ENCODE data around the gene C5orf34. TPM values are rescaled to one million over a fixed set of nuclear protein-coding genes. Genes with fewer than 3 reads are reported as not detected.
"Not testable (repeated sequence)": the region's sequence is repeated elsewhere in the genome, so short reads cannot be mapped to it uniquely, and the experiment has no call there.

C5orf34 gene
- total RNA-seq, 2 donors from 2014 or later, result 1.5 to 4.5 TPM

- no peak for DNase-seq (ENCODE audit: low spot score)
- 23% methylated on average over 2 of the region's 2 CpGs for WGBS
- TF ChIP-seq POLR2AphosphoS5 (IDR thresholded peaks at IDR 0.05) (no peak), CTCF (IDR thresholded peaks at IDR 0.05) (no peak), POLR2A (IDR thresholded peaks at IDR 0.05) (no peak)
These were observed 45.2 kb upstream of the C5orf34 start for GRCh38 chr5:43560128-43560527.

GRCh38 chr5:43556857-43557542 is 42.1 kb upstream of the C5orf34 start, which contains the start of gene PAIP1:
Gene PAIP1, minus strand, starts transcription at chr5:43557077. Its CDS starts 231 bp downstream, at chr5:43556846.
- TF ChIP-seq POLR2AphosphoS5 (IDR thresholded peaks at IDR 0.05) (no peak), POLR2A (IDR thresholded peaks at IDR 0.05) (peak; percentile 22), CTCF (IDR thresholded peaks at IDR 0.05) (peak; percentile 48 to 71 (median 55))
- no peaks in the 10 kb centered on the region for H3K36me3 ChIP-seq
- no peaks in the 10 kb centered on the region for H3K9me3 ChIP-seq
- no peaks in the 10 kb centered on the region for H3K4me1 ChIP-seq (replicated peaks)
- peak; percentile 73 for DNase-seq (ENCODE audit: low spot score)
- peak within 1 kb of the TSS; percentile 70 to 85 for H3K4me3 ChIP-seq
- peak within 1 kb of the TSS; percentile 93 to 97 for H3K27ac ChIP-seq
- no peaks in the 10 kb centered on the region for H3K27me3 ChIP-seq (replicated peaks; ENCODE audit: insufficient read depth)
- intact Hi-C loops (cut with DNase I), result loop anchor here (1.0 to 5.0 kb wide), 3 partner anchors 16 to 46 kb away; partner anchors contain the start of genes C5orf34 and NNT
- WGBS, result under 1% methylated on average over 43 of the region's 79 CpGs

More at GRCh38 chr5:43560128-43560527, 45.2 kb upstream of the C5orf34 start:
- Histone ChIP-seq H3K4me3 (no peak overlapping the region), H3K4me1 (replicated peaks) (no peaks in the 10 kb centered on the region), H3K27ac (no peak overlapping the region), H3K36me3 (no peaks in the 10 kb centered on the region), H3K27me3 (replicated peaks; ENCODE audit: insufficient read depth) (no peaks in the 10 kb centered on the region), H3K9me3 (no peaks in the 10 kb centered on the region)
- intact Hi-C loops (cut with DNase I), result no loop called here

- intact Hi-C loops (cut with DNase I), result loop anchor here (2.0 to 5.0 kb wide), 2 partner anchors 16 to 39 kb away; partner anchors contain the start of gene C5orf34
- not testable (repeated sequence) for H3K4me1 ChIP-seq (replicated peaks); H3K27me3 ChIP-seq (replicated peaks; ENCODE audit: insufficient read depth); H3K9me3 ChIP-seq; H3K36me3 ChIP-seq; DNase-seq (ENCODE audit: low spot score)
- Histone ChIP-seq H3K27ac (peak overlapping the region; percentile 93 to 97), H3K4me3 (peak overlapping the region; percentile 70 to 85)
- 2% methylated on average over 24 of the region's 30 CpGs for WGBS
These were observed 41.6 kb upstream of the C5orf34 start for GRCh38 chr5:43556607-43556856.

GRCh38 chr5:43555895-43556606 is 41.1 kb upstream of the C5orf34 start:
- Histone ChIP-seq H3K27me3 (replicated peaks; ENCODE audit: insufficient read depth) (no peaks in the 10 kb centered on the region), H3K36me3 (no peaks in the 10 kb centered on the region), H3K4me3 (peak overlapping the region; percentile 70 to 85), H3K9me3 (no peaks in the 10 kb centered on the region), H3K4me1 (replicated peaks) (no peaks in the 10 kb centered on the region), H3K27ac (peak overlapping the region; percentile 93 to 97)
- peak in 1 of 4 experiments; percentile 8 for TF ChIP-seq CTCF (IDR thresholded peaks at IDR 0.05)
- peak; percentile 20 for TF ChIP-seq POLR2AphosphoS5 (IDR thresholded peaks at IDR 0.05)
- TF ChIP-seq POLR2A (IDR thresholded peaks at IDR 0.05), result peak; percentile 8
- DNase-seq (ENCODE audit: low spot score), result peak; percentile 67
- intact Hi-C loops (cut with DNase I), result loop anchor here (2.0 to 5.0 kb wide), 2 partner anchors 17 to 39 kb away; partner anchors contain the start of gene C5orf34
- WGBS, result under 1% methylated on average over 42 of the region's 44 CpGs

- H3K4me3 ChIP-seq, result no peak overlapping the region
- no peaks in the 10 kb centered on the region for H3K9me3 ChIP-seq
- no peak for TF ChIP-seq CTCF (IDR thresholded peaks at IDR 0.05)
- no peak for TF ChIP-seq POLR2AphosphoS5 (IDR thresholded peaks at IDR 0.05)
- TF ChIP-seq POLR2A (IDR thresholded peaks at IDR 0.05), result no peak
- H3K27me3 ChIP-seq (replicated peaks; ENCODE audit: insufficient read depth), result no peaks in the 10 kb centered on the region
- no peak for DNase-seq (ENCODE audit: low spot score)
- no peaks in the 10 kb centered on the region for H3K36me3 ChIP-seq
- intact Hi-C loops (cut with DNase I), result no loop called here
- H3K4me1 ChIP-seq (replicated peaks), result no peaks in the 10 kb centered on the region
- no peak overlapping the region for H3K27ac ChIP-seq
- 89% methylated on average over 1 of the region's 1 CpG for WGBS
These were observed 39.5 kb upstream of the C5orf34 start for GRCh38 chr5:43554497-43554896.

Measured in prostate gland (tissue), 2 donors.